AG09309 (cell line): ENCODE results near the gene KCNH1.

Source experiments
- DNase-seq: peaks from one replicate; pipeline ENCODE4 v3.0.0-alpha.2; 2010; ENCODE audit warnings: low read depth
- H3K4me3 ChIP-seq: 2 replicates; pipeline ENCODE4 v1.5.1; 2011; ENCODE audit warnings: mild to moderate bottlenecking, low read depth, low read length, moderate library complexity; ENCODE audit not compliant: control insufficient read depth
- CTCF ChIP-seq: IDR thresholded peaks from 2 replicates; pipeline ENCODE4 v1.5.1; 2011; ENCODE audit warnings: mild to moderate bottlenecking, low read depth, low read length, inconsistent platforms; ENCODE audit not compliant: insufficient read depth, control insufficient read depth; ENCODE audit errors: missing control alignments

Gene KCNH1

GRCh38 chr1:211113566-211113965, 20.4 kb downstream of the KCNH1 start:
- no peak overlapping the region for H3K4me3 ChIP-seq
- DNase-seq: no peak
- TF ChIP-seq CTCF: no peak

GRCh38 chr1:211111351-211111750, 22.6 kb downstream of the KCNH1 start:
- no peak for TF ChIP-seq CTCF
- DNase-seq: no peak
- H3K4me3 ChIP-seq: no peak overlapping the region

DNA sequence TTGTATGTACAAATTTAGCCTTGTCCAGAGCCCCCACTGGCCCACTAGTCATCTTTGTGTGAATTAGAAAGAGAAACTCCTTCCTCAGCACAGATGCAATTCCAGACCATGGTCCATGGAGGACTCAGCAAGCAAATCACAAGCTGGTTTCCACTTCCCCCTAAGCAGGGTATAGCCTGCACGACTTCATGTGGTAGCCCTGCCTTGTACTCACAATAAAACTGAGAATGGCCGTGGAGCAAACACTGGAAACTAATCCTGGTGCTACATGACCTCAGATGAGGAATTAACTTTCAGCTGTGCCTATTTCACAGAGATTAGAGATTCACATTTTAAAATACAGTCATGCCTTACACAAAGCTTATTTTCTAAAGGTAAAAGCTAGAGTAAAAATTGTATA, 32.5 kb downstream of the KCNH1 start:
- no peak for DNase-seq
- no peak for TF ChIP-seq CTCF
- no peak overlapping the region for H3K4me3 ChIP-seq

- TF ChIP-seq CTCF: no peak
- no peak overlapping the region for H3K4me3 ChIP-seq
- DNase-seq: no peak
Measured at GRCh38 chr1:211099393-211099792, 34.6 kb downstream of the KCNH1 start.

DNA sequence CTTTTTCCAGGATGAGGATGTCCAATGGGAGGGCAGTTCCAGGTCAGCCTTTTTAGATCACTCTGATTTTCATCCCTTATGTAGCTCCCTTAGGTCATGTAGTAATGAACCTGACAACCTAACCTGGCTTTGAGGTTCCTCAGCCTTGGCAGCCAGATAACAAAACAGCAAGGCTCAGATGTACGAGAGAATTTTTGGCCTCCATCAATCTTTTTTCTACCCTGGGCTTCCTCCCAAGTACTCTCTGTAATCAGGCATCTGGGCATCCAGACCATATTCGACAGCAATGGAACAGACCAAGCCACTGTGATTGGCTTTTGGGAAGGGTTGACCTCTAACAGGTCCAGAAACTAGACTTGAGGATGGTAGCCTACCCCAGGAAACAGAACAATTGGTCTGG, 38.6 kb downstream of the KCNH1 start:
- no peak for TF ChIP-seq CTCF
- H3K4me3 ChIP-seq: no peak overlapping the region
- no peak for DNase-seq

GRCh38 chr1:211092955-211093354, 41.0 kb downstream of the KCNH1 start:
- no peak for TF ChIP-seq CTCF
- no peak for DNase-seq
- H3K4me3 ChIP-seq: no peak overlapping the region

- DNase-seq: no peak
- no peak for TF ChIP-seq CTCF
- H3K4me3 ChIP-seq: no peak overlapping the region
Measured at GRCh38 chr1:211091867-211092266, 42.1 kb downstream of the KCNH1 start.
